BLaER1 treated with 17β-estradiol and CSF1 and Interleukin-3, amounts not matched to agents 10 nM and 100 nM (cell line): ENCODE measurements around the gene LTBP1.
"Not testable (repeated sequence)": the region's sequence is repeated elsewhere in the genome, so short reads cannot be mapped to it uniquely, and the experiment has no call there.

ENCODE experiments used
- H3K27ac ChIP-seq, 11 experiments: shearing (Covaris generic); formaldehyde crosslinking; 2 replicates each; pipeline ENCODE4 v1.8.1; 2022
- H3K27me3 ChIP-seq, 11 experiments: shearing (Covaris generic); formaldehyde crosslinking; 2 replicates each; pipeline ENCODE4 v1.8.1; 2022
- H3K36me3 ChIP-seq, 11 experiments: shearing (Covaris generic); formaldehyde crosslinking; 2 replicates each; pipeline ENCODE4 v1.8.1; 2022
- H3K4me1 ChIP-seq, 10 experiments: shearing (Covaris generic); formaldehyde crosslinking; 2 replicates each; pipeline ENCODE4 v1.8.1; 2022
- H3K4me2 ChIP-seq, 11 experiments: shearing (Covaris generic); formaldehyde crosslinking; 2 replicates each; pipeline ENCODE4 v1.8.1; 2022
- H3K4me3 ChIP-seq, 10 experiments: shearing (Covaris generic); formaldehyde crosslinking; 2 replicates each; pipeline ENCODE4 v1.8.1; 2022
- H3K9ac ChIP-seq, 11 experiments: shearing (Covaris generic); formaldehyde crosslinking; 2 replicates each; pipeline ENCODE4 v1.8.1; 2022
- H3K9me3 ChIP-seq, 11 experiments: shearing (Covaris generic); formaldehyde crosslinking; replicated peaks in 1 of 11; 2 replicates each; pipeline ENCODE4 v1.8.1; 2022
- H4K20me1 ChIP-seq, 11 experiments: shearing (Covaris generic); formaldehyde crosslinking; 2 replicates each; pipeline ENCODE4 v1.8.1; 2022
- Cebpa-rat ChIP-seq, 11 experiments: shearing (Covaris generic); IDR thresholded peaks; 2 replicates each; pipeline ENCODE4 v1.8.1; 2022

LTBP1 gene

GRCh38 chr2:33047939-33048338 lies 101.2 kb downstream of the LTBP1 start:
- no peak overlapping the region for H3K27ac ChIP-seq
- no peak for TF ChIP-seq Cebpa-rat (IDR thresholded peaks at IDR 0.05)

GRCh38 chr2:33051586-33052360 lies 105.0 kb downstream of the LTBP1 start:
- H3K9ac ChIP-seq: no peak overlapping the region
- peaks cover 0 to 9% (median 1%) of the 10 kb centered on the region in 11 experiments; a peak in 8 of 22 replicates for H3K9me3 ChIP-seq
- H3K36me3 ChIP-seq: no peaks in the 10 kb centered on the region
- H3K27ac ChIP-seq: peak overlapping the region in 1 of 11 experiments; percentile 14; a peak in 2 of 22 replicates
- no peaks in the 10 kb centered on the region for H3K27me3 ChIP-seq
- no peak overlapping the region for H3K4me3 ChIP-seq
- H3K4me2 ChIP-seq: peak overlapping the region in 5 of 11 experiments; percentile 18 to 39 (median 25); a peak in 8 of 22 replicates
- no peaks in the 10 kb centered on the region for H4K20me1 ChIP-seq
- TF ChIP-seq Cebpa-rat (IDR thresholded peaks at IDR 0.05): no peak
- peaks cover 0 to 15% (median 0%) of the 10 kb centered on the region in 10 experiments; a peak in 8 of 20 replicates for H3K4me1 ChIP-seq

More at GRCh38 chr2:33047939-33048338, 101.2 kb downstream of the LTBP1 start:
- Histone ChIP-seq H3K36me3 (no peaks in the 10 kb centered on the region), H3K4me3 (no peak overlapping the region), H4K20me1 (no peaks in the 10 kb centered on the region), H3K27me3 (no peaks in the 10 kb centered on the region), H3K9ac (no peak overlapping the region), H3K9me3 (no peaks in the 10 kb centered on the region), H3K4me2 (no peak overlapping the region), H3K4me1 (peaks cover 0 to 15% (median 0%) of the 10 kb centered on the region in 10 experiments; a peak in 8 of 20 replicates)

- no peak overlapping the region for H3K27ac ChIP-seq
- no peaks in the 10 kb centered on the region for H3K27me3 ChIP-seq
- no peak overlapping the region for H3K9ac ChIP-seq
- peaks cover 0 to 15% (median 0%) of the 10 kb centered on the region in 10 experiments; a peak in 8 of 20 replicates for H3K4me1 ChIP-seq
- no peak overlapping the region; a peak in 2 of 22 replicates for H3K4me2 ChIP-seq
- no peaks in the 10 kb centered on the region for H4K20me1 ChIP-seq
- no peak for TF ChIP-seq Cebpa-rat (IDR thresholded peaks at IDR 0.05)
- no peak overlapping the region for H3K4me3 ChIP-seq
- peaks cover 0 to 15% (median 7%) of the 10 kb centered on the region in 11 experiments; a peak in 10 of 22 replicates for H3K9me3 ChIP-seq
- H3K36me3 ChIP-seq: no peaks in the 10 kb centered on the region
Measured at GRCh38 chr2:33052361-33052735, 105.6 kb downstream of the LTBP1 start.

GRCh38 chr2:33052795-33053194 lies 106.0 kb downstream of the LTBP1 start:
- not testable (repeated sequence) for H3K4me3 ChIP-seq, H3K27ac ChIP-seq, H3K36me3 ChIP-seq, H3K4me2 ChIP-seq, H3K9ac ChIP-seq, H4K20me1 ChIP-seq, H3K27me3 ChIP-seq
- peaks cover 0 to 17% (median 10%) of the 10 kb centered on the region in 11 experiments; a peak in 10 of 22 replicates for H3K9me3 ChIP-seq
- H3K4me1 ChIP-seq: peaks cover 0 to 15% (median 0%) of the 10 kb centered on the region in 10 experiments; a peak in 8 of 20 replicates

- TF ChIP-seq Cebpa-rat (IDR thresholded peaks at IDR 0.05): no peak
- H3K27me3 ChIP-seq: no peaks in the 10 kb centered on the region
- no peaks in the 10 kb centered on the region for H3K36me3 ChIP-seq
- peaks cover 0 to 17% (median 11%) of the 10 kb centered on the region in 11 experiments; a peak in 10 of 22 replicates for H3K9me3 ChIP-seq
- H3K9ac ChIP-seq: no peak overlapping the region
- H4K20me1 ChIP-seq: no peaks in the 10 kb centered on the region
- H3K27ac ChIP-seq: no peak overlapping the region
- H3K4me3 ChIP-seq: no peak overlapping the region
- H3K4me1 ChIP-seq: peaks cover 0 to 12% (median 9%) of the 10 kb centered on the region in 10 experiments; a peak in 15 of 20 replicates
- H3K4me2 ChIP-seq: no peak overlapping the region
Measured at GRCh38 chr2:33056170-33056569, 109.4 kb downstream of the LTBP1 start.

- H3K9ac ChIP-seq, H4K20me1 ChIP-seq, H3K36me3 ChIP-seq, H3K27ac ChIP-seq, H3K4me1 ChIP-seq, H3K4me2 ChIP-seq, H3K4me3 ChIP-seq, H3K27me3 ChIP-seq: not testable (repeated sequence)
- peaks cover 0 to 17% (median 11%) of the 10 kb centered on the region in 11 experiments; a peak in 10 of 22 replicates for H3K9me3 ChIP-seq
Measured at GRCh38 chr2:33057307-33058028, 110.7 kb downstream of the LTBP1 start.

GRCh38 chr2:33058716-33059470 lies 112.1 kb downstream of the LTBP1 start:
- no peak for TF ChIP-seq Cebpa-rat (IDR thresholded peaks at IDR 0.05)
- no peaks in the 10 kb centered on the region for H3K27me3 ChIP-seq
- H3K9me3 ChIP-seq: peaks cover 0 to 17% (median 11%) of the 10 kb centered on the region in 11 experiments; a peak in 10 of 22 replicates
- peak overlapping the region in 3 of 11 experiments; percentile 27 to 57 (median 41); a peak in 5 of 22 replicates for H3K4me2 ChIP-seq
- H4K20me1 ChIP-seq: no peaks in the 10 kb centered on the region
- no peak overlapping the region for H3K9ac ChIP-seq
- peaks cover 0 to 9% (median 0%) of the 10 kb centered on the region in 10 experiments; a peak in 7 of 20 replicates for H3K4me1 ChIP-seq
- no peaks in the 10 kb centered on the region for H3K36me3 ChIP-seq
- H3K4me3 ChIP-seq: no peak overlapping the region
- no peak overlapping the region for H3K27ac ChIP-seq

GRCh38 chr2:33059471-33060156 lies 112.9 kb downstream of the LTBP1 start:
- Histone ChIP-seq H3K9ac (no peak overlapping the region), H3K4me1 (peaks cover 0 to 9% (median 0%) of the 10 kb centered on the region in 10 experiments; a peak in 7 of 20 replicates), H3K36me3 (no peaks in the 10 kb centered on the region), H3K27me3 (no peaks in the 10 kb centered on the region), H3K27ac (no peak overlapping the region), H3K4me2 (peak overlapping the region in 3 of 11 experiments; percentile 27 to 57 (median 41); a peak in 5 of 22 replicates), H3K4me3 (no peak overlapping the region), H3K9me3 (peaks cover 0 to 17% (median 11%) of the 10 kb centered on the region in 11 experiments; a peak in 10 of 22 replicates), H4K20me1 (no peaks in the 10 kb centered on the region)
- TF ChIP-seq Cebpa-rat (IDR thresholded peaks at IDR 0.05): no peak
